ENCODE results near the gene VPS13D.

VPS13D gene

DNA sequence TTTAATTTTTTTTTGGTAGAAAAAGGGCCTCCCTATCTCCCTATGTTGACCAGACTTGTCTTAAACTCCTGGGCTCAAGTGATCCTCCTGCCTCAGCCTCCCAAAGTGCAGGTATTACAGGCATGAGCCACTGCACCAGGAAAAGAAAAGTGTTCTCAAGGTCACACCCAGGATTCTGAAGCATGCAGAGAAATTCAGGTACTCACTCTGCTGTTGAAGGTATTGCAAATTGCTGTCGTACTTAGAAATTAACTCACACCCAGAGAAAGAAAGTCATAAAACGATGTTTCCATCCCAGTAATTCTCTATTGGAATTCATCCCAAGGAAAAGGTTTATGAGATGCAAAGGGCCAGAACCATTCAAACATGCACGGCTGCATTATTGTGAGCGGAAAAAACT lies 314.5 kb downstream of the VPS13D start:
- no peak for DNase-seq

DNA sequence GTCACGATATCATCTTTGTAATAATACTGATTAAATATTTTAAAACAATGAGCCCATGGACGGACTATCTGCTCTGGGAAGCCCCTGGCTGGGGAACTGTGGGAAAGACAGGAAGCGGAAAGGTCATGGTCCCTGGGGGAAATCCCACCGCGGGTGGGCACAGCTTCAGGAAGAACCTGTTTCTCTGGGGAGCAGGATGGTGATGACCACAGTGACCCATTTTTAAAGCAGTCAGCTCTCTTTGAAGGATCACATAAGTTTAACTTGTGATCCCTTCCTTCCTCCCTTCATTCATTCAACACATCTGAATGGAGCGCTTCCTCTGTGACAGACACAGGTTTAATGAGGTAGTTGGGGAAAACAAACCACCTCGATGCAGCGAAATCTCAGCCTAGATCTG lies 315.2 kb downstream of the VPS13D start:
- DNase-seq = no peak

DNA sequence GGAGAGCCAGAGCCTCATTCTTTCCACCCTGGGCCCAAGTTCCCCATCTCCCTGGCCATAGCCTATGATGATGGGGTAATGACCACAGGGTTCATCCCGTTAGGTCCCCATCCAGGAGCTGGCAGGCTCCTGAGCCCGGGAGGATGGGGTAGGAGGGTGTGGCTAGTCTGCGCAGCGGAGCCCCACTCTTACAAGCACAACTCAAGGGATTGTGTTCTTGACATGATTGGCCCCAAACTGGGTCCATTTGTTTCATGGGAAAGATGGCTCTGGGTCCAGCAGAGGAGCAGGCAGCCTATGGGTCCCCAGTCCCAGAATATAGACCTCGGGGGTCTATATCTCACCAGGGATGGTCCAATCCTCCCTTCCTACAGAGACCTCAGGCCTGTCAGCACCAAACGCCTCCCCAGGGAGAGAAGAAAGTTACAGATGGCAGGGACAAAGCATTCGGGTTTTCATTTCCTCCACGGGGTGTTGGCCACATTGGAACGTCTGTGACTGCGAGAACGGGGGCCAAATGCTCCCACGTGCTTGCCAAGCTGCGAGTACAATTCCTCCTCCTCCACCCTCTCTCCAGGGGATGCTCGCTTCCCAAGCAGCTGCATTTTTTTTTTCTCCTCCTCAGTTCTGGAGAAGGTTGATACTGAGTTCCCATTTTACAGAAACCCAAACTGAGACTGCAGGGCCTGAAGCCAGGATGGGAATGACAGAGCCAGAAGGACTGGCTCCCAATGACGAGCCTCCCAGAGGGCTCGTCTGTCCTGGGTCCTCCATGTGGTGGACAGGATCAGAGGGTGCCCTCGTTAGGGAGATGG lies 317.1 kb downstream of the VPS13D start:
- DNase-seq = no peak

DNA sequence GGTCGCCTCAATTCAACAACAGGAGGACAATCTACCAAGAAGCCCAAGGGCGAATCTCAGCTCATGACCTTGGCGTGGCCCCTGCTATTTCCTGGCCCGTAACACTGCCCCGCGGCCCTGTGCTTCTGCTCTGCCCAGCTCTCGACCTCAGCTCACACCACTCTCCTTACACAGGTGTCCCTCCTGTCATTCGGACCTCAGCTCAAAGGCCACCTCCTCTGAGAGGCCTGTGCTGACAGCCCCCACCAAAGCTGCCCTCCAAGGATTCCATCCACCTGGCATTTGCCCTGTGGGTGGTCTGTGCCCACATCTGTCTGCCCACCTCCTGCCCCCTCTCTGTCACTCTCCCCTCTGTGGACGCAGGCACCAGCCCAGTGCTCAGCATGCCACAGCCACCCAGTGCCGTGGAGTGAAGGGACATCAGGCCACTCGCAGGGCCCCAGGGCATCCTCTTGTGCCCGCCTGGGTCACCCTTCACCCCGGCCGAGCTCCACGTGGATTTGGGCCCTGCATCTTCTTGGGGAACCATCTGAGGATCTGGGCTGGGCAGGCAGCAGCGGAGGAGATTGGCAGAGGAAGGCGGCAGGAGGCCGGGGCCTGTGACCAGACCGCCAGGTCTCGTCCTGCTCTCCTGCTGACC lies 317.9 kb downstream of the VPS13D start:
- no peak for DNase-seq

DNA sequence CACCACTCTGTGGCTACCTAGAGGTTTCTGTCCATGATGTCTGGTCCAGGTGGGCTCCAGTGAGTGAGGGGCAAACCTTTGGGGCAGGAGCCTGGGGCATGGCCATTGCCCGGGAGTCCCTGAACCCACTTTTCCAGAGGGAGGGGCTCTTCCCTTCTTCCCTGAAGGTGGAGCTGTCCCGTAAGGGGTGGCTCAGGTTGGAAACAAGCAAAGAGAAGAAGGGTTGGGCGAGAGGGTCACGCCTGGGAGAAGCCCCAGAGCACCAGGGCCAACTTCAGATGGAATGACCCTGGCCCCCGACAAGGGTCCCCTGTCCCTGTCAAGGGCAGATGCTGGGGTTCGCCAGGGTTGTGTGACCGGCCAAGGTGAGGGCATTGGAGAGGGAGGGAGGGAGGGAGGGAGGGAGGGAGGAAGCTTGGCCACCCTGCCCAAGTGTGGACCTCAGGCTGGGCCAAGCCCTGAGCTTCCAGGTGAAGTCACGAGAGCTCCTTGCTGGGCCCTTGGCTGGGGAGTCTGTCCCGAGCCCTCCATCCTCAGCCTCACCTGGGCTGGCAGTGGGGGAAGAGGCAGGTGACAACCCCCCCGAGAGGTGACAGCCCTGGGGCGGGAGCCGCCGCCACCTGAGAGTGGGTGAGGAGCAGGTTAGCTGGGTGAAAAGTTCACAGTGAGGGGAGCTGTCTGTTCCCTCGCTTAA lies 318.6 kb downstream of the VPS13D start:
- DNase-seq = no peak

DNA sequence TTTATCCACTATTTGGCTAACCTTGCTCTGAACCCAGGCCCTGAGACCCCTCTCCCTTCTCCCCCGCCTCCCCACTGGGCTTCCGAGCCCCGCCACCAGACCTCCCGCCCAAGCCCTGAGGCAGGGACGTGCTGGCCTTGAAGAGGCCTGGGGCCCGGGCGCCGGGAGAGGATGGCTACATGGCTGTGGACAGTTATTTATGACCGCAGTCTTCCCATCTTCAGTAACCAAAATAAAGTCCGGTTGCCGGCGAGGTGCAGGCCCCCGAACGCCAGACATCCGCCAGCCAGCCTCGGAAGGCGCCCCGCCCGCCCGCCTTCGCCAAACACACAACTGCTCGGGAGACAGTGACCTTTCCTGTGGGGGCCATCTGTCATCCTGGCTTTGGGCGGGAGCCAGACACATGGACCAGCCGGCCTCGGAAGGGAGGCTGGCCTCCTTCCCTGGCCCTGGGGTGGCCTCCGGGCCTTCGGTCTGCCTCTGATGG lies 319.2 kb downstream of the VPS13D start:
- peak; percentile 56 for DNase-seq

DNA sequence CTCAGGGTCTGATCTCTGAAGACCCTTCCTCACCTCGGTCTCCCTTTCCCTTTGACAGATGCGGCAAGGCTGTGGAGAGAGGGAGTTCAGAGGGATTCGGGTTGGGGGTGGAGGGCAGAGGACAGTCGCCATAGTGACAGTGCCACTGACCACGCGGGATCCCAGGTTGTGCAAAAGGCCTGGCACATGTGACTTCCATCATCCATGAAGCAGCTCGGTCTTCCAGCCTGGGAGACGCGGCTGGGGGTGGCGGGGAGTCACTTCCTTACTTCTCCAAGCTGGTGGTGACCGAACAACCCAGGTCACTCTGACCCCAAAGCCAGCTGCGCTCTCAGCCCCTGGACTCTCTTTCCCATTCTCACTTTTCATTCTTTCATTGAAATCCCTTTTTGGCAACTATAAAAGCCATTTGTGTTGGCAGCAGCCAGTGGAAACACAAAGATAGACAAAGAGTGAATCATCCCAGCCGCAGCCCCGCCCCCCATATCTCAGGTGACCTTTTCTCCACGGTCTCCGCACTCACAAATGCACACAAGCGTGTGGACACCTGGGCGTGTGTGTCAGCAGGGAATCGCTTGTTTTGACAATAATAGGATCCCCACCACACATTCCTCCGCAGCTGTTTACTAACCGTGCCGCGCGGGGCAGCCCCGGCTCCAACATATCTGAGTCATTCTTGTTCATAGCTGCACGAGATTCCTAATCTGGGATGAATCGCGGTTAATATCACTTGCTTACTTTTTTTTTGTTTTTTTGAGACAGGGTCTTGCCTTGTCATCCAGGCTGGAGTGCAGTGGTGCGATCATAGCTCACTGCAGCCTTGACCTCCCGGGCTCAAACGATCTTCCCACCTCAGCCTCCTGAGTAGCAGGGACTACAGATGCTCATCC lies 319.9 kb downstream of the VPS13D start:
- DNase-seq = peak; percentile 96

DNA sequence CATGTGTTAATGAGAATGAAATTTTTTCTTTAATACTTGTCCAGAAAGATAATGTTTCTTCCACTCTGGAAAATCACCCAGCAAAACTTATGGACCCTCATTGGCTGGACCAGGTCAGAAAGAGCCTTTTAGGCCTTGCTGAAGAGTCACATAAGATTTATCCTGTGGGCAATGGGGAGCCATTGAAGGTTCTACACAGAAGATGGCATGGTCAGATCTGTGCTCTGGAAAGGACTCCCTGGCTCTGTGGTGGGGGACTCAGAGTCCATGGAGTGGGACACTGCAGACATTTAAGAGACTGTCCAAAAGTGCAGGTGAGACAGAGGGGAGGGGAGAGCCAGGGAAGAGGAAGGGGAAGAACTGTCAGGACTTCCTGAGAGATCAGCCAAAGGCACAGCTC lies 321.8 kb downstream of the VPS13D start:
- no peak for DNase-seq

DNA sequence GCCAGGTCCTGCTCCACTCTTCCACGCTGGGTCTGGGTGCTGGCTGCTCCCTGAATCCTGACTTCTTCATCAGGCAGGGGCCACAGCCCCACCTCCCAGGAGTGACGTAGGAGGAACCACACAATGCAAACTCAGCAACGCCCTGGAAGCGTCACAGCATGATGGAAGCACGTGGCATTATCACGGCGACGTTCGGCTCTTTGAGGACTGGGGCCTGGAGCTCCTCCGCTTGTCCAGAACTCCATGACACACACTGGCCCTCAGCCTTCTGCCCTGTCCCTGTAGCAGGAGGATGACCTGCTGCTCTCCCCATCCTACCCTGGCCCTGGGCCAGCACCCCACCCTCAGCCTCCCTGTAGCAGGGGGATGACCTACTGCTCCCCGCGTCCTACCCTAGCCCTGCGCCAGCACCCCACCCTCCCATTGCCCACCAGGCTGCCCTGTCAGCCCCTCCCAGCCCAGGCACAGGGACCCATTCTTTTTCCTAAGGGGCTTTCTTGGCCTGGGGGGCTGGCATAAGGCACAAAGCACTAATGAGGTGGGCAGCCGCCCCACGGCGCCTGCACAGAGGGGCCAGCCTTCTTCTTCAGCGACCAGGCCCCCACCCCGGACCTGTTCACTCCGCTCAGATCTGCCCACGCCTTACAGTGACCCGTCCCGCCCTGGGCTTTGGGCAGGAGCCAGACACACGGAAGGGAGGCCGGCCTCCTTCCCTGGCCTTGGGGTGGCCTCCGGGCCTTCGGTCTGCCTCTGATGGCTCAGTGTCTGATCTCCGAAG lies 322.5 kb downstream of the VPS13D start:
- no peak for DNase-seq

DNA sequence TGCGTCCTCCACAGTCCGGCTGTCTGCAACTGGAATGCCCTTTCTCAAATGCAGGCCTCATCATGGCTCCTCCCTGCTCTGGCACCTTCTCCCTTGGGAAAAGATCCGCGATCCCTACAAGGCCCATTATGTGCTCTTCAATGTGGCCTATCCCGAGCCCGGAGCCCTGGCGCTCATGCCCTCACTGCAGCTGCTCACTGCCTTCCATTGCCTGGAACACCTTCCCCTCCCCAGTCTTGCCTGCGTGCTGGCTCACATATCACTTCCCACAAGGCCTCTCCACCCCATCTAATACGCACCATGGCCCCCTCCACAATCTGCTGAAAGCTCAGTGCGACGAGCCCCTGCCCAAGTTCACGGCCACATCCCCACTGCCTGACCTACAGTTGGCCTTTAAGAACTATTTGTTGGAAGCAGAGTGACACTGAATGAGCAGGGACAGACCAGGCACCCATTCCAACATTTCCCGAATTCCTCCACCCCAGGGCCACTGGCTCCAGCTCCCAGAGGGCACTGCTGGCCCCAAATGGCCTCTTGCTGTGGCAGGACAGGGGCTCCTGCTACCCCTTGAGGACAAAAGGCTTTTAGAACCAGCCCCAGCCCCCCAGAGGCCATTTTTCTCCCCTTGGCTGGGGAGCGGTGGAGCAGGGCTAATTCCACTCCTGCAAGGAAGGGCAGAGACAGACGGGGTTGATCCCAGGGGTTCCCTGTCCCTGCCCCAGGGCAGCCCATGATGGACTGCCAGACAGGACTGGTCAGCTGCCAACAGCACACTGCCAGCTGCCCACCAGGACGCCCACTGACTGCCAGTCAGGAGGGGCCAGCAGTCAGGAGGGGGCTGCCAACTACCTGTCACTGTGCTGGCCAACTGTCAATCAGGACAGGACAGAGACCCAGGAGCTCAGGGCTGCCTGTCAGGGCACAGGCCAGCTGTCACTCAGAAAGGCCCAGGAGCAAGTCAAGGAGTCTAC lies 323.4 kb downstream of the VPS13D start:
- DNase-seq = no peak

DNA sequence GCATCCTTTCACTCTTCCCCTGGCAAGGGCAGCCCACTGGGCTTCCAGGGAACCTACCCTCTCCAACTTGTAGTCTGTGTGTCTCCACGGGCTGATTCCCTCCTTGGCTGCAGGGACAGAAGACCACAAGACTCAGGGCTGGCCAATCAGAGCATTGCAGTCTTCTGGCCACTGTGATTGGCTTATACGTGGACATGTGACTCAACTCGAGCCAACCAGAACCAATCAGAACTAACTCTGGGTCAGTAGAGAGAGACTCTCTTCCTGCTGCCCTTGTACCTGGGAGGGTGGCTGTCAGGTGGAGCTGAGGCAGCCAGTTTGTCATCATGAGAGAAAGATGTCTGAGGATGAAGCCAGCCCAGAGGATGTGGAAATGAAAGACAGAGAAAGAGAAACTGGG lies 324.1 kb downstream of the VPS13D start:
- DNase-seq = no peak

DNA sequence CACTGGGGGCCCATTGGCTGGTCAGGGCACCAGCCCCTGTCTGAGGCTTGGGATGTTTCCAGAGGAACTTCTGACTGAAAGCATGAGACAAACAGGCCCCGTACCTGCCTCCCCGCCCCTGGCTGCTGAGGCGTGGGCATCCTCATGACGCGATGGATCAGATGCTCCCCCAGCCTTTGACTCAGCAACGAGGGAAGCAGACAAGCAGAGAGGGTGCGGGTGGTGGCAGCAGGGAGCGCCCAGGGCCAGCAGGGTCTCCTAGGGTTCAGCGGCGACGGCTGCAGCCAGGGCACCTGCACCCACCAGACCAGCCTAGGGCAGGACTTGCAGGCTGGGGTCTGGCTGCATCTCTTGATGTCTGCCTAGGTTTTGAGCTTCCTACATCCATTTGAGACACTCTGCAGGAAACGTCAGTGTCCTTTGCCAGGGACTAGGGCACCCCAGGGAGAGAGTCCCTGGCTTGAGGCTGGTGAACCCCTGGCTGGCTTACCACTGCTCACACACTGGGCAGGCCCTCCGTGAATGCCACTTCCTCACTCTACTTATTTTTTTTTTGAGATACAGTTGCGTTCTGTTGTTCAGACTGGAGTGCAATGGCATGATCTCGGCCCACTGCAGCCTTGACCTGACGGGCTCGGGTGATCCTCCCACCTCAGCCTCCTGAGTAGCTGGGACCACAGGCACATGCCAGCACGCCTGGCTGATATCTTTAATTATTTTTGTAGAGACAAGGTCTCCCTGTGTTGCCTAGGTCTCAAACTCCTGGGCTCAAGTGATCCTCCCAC lies 324.9 kb downstream of the VPS13D start:
- no peak for DNase-seq

DNA sequence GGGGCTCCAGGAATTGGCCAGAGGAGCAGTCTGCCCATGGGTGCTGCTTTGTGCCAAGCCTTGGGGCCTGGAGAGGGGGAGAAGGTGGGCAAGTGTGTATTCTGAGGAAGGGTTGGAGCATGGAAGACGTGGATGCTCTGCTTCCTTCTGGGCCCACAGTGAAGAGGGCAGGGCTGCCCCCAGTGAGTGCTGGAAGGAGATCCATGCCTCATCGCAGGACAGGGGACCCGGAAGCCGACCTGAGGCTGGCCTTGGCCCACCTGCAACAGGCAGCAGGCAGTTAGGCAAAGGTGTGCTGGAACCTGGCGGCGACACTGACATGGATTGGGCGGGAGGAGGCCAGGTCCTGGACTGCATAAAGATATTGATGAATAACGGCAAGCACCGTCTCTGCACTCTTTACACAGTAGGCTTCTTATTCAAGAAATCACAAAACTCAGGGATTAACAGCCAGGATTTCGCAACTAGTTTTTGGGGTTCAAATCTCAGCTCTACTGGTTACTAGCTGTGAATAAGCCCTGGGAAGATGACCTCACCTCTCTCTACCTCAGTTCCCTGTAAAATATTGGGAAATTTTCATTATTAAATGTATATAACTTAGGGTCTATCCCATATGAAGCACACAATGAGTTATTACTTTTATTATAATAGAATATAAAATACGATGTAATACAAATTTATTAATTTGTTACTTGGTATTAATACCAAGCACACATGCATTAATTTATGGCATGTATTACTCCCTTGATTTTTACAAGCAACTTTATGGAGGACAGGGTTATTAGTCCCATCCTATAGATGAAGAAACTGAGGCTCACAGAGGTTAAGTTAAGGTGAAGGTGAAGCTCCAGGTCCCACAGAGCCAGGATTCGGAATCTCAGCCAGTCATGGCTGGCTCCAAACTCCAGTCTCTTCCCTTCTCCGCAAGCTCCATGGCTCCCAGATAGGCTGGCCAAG lies 325.9 kb downstream of the VPS13D start:
- DNase-seq = no peak

DNA sequence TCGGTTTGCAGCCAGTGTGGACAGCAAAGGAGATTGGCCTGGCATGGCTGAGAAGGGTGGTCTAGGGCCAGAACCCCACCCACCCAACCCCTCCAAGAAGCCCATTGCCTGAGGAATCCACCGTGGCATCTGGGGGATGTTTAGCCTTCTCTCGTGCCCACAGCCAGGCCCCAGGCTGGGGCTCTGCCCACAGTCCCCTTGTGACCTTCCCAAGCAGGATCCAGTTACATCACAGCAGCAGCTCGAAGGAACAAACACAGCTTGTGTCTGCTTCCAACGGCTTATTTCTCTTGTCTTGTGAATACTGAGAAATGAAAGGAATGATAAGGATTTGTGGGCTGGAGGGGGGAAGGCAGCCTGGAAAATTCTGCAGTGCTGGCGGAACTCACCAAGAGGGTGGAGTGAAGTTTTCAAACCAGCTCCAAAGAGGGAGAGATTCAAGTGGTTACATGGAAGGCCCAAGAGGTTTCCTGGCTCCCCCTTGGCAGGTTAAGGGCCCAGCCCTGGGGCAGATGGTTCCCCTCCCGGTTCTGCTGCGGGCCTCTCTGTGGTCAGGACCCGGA lies 326.6 kb downstream of the VPS13D start:
- DNase-seq = no peak

DNA sequence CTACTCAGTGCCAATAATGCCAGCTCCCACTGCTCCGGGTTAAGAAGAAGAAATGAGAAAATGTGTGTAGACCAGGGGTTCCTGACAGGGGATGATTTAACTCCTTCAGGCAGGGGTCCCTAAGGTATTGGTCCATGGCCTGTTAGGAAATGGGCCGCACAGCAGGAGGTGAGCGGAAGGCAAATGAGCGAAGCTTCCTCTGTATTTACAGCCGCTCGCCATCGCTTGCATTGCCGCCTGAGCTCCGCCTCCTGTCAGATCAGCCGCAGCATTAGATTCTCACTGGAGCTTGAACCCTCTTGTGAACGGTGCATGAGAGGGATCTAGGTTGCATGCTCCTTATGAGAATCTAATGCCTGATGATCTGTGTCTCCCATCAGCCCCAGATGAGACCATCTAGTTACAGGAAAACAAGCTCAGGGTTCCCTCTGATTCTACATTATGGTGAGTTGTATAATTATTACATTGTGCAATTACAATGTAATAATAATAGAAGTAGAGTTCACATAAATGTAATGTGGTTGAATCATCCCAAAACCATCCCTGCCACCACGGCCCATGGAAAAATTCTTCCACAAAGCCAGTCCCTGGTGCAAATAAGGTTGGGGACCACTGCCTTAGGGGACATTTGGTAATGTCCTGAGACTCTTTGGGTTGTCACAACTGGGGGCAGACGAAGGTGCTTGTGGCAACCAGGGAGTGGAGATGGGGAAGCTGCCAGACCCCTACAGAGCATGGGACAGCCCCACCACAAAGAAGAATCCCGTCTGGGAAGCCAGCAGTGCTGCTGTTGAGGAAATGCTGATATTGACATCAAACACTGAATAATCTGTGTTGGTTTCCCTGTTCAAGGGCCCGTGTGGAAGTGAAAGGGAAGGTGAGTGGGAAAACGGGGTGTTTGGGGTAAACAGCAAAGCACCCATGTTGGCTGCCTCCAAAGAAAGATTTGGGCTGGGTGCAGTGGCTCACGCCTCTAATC lies 327.4 kb downstream of the VPS13D start:
- DNase-seq = no peak

DNA sequence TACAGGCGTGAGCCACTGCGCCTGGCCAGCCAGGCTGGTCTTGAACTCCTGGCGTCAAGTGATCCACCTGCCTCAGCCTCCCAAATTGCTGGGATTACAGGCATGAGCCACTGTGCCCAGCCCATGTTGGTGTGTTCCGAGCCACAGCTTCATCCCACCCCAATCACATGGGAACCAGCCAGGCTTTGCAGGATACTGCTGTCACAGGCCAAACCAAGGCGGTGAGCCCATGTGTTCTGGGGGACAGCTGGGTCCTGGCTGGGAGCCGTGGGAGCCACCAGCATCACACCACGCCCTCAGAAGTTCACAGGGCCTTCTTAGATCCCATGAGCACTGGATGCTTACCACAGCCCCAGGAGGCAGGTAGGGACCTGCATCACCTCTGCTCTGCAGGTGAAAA lies 331.3 kb downstream of the VPS13D start:
- no peak for DNase-seq
